Stomach (tissue), 9 donors: ENCODE results near the gene SCD. TPM values are rescaled to one million over a fixed set of nuclear protein-coding genes. Genes with fewer than 3 reads are reported as not detected.

Experiments used
- DNase-seq, 2 donors: peaks; one replicate each; pipeline versions ENCODE4 v3.0.0 to v3.0.0-alpha.2; 2013 to 2019
- H3K27ac ChIP-seq, 5 donors: fragments of 200-600 bp in 4 of 5; sonication (generic) in 4 of 5; one replicate each; pipeline ENCODE4 v1.5.1; 2013 to 2019; ENCODE audit warnings: mild to moderate bottlenecking in 1 of 5, moderate library complexity in 1 of 5
- H3K27me3 ChIP-seq, 3 donors: fragments of 200-600 bp; sonication (generic); one replicate each; pipeline ENCODE4 v1.5.1; 2017 to 2019; ENCODE audit warnings: mixed run types in 1 of 3
- H3K36me3 ChIP-seq, 4 donors: fragments of 200-600 bp; sonication (generic); 1 replicate in 3 of 4; 2 replicates in 1 of 4; pipeline ENCODE4 v1.5.1; 2016 to 2019
- H3K4me1 ChIP-seq, 4 donors: fragments of 200-600 bp; sonication (generic); one replicate each; pipeline ENCODE4 v1.5.1; 2016 to 2019
- H3K4me3 ChIP-seq, 4 donors: fragments of 200-600 bp; sonication (generic) in 3 of 4; one replicate each; pipeline ENCODE4 v1.5.1; 2016 to 2019; ENCODE audit warnings: mild to moderate bottlenecking in 1 of 4
- H3K9me3 ChIP-seq, 4 donors: fragments of 200-600 bp; sonication (generic); one replicate each; pipeline ENCODE4 v1.5.1; 2016 to 2019
- EP300 ChIP-seq: sonication (generic); formaldehyde crosslinking; IDR thresholded peaks from one replicate; pipeline ENCODE4 v1.6.1; 2017; ENCODE audit warnings: antibody characterized with exemption
- POLR2A ChIP-seq, 4 donors: fragments of 450-650 bp; IDR thresholded peaks; one replicate each; pipeline ENCODE4 v1.6.1; 2016; ENCODE audit warnings: antibody characterized with exemption in 4 of 4, control low read depth in 2 of 4, mild to moderate bottlenecking in 1 of 4, moderate library complexity in 1 of 4
- POLR2AphosphoS5 ChIP-seq, 3 donors: sonication (generic); formaldehyde crosslinking; IDR thresholded peaks; one replicate each; pipeline ENCODE4 v1.6.1; 2016; ENCODE audit warnings: antibody characterized with exemption in 3 of 3
- WGBS, 5 donors: extraction: QIAGEN DNeasy Blood & Tissue Kit in 3 of 5; methylation state at CpG; one replicate each; pipeline versions ENCODE4 v1.1.5 to v1.1.7; 2013 to 2018; 5-methylcytosine and 5-hydroxymethylcytosine counted together
- intact Hi-C: fragments of 100-400 bp; cut with DNase I; formaldehyde crosslinking; loops from one replicate; pipeline ENCODE4 v1.15.1; 2023; ENCODE audit warnings: low total_unique reads
- polyA plus RNA-seq, 3 donors: library from polyadenylated mRNA; stranded (reverse); fragments of 200-250 nt; gene quantifications; one replicate each; pipeline ENCODE4 v1.2.3, GENCODE V29; 2013
- total RNA-seq, 5 donors: library from RNA; depleted of rRNA; stranded (reverse); fragments of >200 nt; gene quantifications; one replicate each; pipeline versions ENCODE4 v1.1.0 to v1.2.3, GENCODE V29; 2014 to 2016
- TF ChIP-seq, protein P1 (sequence below), 7 experiments: fragments of 450-650 bp in 4 of 7; fragments of 200-600 bp in 3 of 7; sonication (generic) in 3 of 7; IDR thresholded peaks; one replicate each; pipeline ENCODE4 v1.5.1; 2016 to 2019; ENCODE audit warnings: antibody characterized with exemption in 7 of 7, control low read depth in 2 of 7, mild to moderate bottlenecking in 1 of 7
- donor health status: healthy with polysubstance abuse.
- donor health status: Bipolar disorder and iron deficiency.
- donor health status: healthy.

Gene SCD
- total and polyA plus RNA-seq, 8 donors = 2.3 to 36.2 (median 17.8) TPM

DNA sequence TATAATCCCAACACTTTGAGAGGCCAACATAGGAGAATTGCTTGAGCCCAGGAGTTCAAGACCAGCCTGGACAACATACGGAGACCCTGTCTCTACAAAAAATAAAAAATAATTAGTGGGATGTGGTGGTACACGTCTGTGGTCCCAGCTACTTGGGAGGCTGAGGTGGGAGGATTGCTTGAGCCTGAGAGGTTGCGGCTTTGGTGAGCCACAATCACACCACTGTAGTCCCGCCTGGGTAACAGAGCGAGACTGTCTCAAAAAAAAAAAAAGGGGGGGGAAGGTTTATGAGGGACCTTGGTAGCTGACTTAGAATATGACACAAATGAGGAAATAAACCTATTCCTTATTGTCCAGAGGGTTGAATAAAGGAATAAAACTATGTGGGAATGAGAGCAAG lies 30.8 kb downstream of the SCD start:
- H3K27ac ChIP-seq = no peak overlapping the region
- H3K27me3 ChIP-seq = no peaks in the 10 kb centered on the region
- intact Hi-C loops = no loop called here
- H3K4me3 ChIP-seq = no peak overlapping the region
- H3K4me1 ChIP-seq = peaks cover 17 to 35% (median 26%) of the 10 kb centered on the region in 4 donors
- H3K36me3 ChIP-seq = peaks cover 0 to 19% (median 17%) of the 10 kb centered on the region in 4 donors
- TF ChIP-seq, protein P1, sequence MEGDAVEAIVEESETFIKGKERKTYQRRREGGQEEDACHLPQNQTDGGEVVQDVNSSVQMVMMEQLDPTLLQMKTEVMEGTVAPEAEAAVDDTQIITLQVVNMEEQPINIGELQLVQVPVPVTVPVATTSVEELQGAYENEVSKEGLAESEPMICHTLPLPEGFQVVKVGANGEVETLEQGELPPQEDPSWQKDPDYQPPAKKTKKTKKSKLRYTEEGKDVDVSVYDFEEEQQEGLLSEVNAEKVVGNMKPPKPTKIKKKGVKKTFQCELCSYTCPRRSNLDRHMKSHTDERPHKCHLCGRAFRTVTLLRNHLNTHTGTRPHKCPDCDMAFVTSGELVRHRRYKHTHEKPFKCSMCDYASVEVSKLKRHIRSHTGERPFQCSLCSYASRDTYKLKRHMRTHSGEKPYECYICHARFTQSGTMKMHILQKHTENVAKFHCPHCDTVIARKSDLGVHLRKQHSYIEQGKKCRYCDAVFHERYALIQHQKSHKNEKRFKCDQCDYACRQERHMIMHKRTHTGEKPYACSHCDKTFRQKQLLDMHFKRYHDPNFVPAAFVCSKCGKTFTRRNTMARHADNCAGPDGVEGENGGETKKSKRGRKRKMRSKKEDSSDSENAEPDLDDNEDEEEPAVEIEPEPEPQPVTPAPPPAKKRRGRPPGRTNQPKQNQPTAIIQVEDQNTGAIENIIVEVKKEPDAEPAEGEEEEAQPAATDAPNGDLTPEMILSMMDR (IDR thresholded peaks at IDR 0.05) = no peak
- TF ChIP-seq POLR2AphosphoS5 (IDR thresholded peaks at IDR 0.05) (no peak), EP300 (no peak), POLR2A (IDR thresholded peaks at IDR 0.05) (no peak)
- WGBS, 5 donors = 79 to 90% (median 87%) methylated on average over 5 of the region's 5 CpGs
- no peaks in the 10 kb centered on the region for H3K9me3 ChIP-seq
- DNase-seq = no peak

DNA sequence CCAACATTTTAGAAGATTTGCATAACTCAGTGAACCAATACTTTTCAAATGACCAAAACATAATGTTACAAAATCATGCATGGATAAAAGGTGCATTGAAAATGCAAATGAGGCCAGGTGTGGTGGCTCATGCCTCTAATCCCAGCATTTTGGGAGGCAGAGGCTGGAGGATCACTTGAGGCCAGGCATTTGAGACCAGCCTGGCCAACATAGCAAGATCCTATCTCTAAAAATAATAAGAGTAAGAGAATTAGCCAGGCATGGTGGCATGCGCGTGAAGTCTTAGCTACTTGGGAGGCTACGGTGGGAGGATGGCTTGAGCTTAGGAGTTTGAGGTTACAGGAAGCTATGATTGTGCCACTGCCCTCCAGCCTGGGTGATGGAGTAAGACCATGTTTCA lies 33.4 kb downstream of the SCD start:
- no peak for DNase-seq
- H3K4me1 ChIP-seq = peaks cover 0 to 19% (median 9%) of the 10 kb centered on the region in 4 donors
- 87 to 98% (median 97%) methylated on average over 3 of the region's 3 CpGs for WGBS, 5 donors
- no peak overlapping the region for H3K4me3 ChIP-seq
- no peaks in the 10 kb centered on the region for H3K27me3 ChIP-seq
- no peaks in the 10 kb centered on the region for H3K9me3 ChIP-seq
- TF ChIP-seq, protein P1 (IDR thresholded peaks at IDR 0.05) = no peak
- no peak for TF ChIP-seq EP300
- intact Hi-C loops = no loop called here
- H3K27ac ChIP-seq = no peak overlapping the region
- H3K36me3 ChIP-seq = peaks cover 0 to 37% (median 18%) of the 10 kb centered on the region in 4 donors

DNA sequence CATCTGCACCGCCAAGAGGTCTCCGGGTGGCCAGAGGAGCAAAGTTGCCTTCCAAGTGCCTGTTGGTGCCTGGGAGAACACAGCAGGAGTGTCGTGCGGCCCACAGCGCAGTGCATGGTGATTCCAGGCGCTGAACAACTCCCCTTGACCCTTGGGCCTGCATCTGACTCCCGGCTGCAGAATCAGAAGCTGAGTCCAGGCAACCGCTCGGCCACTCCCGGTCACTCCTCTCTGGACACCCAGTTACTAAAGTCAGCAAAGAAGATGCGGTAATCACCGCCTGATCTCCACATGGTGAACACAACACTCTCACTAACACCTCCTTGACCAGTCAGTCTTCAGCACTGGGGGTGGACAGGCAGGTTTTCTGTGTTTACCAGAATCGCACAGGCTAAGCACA lies 35.5 kb downstream of the SCD start:
- Histone ChIP-seq H3K9me3 (no peaks in the 10 kb centered on the region), H3K36me3 (peaks cover 0 to 58% (median 18%) of the 10 kb centered on the region in 4 donors), H3K27ac (no peak overlapping the region), H3K4me3 (no peak overlapping the region), H3K4me1 (peaks cover 0 to 7% (median 2%) of the 10 kb centered on the region in 4 donors), H3K27me3 (no peaks in the 10 kb centered on the region)
- intact Hi-C loops = no loop called here
- DNase-seq = no peak
- 91 to 95% (median 91%) methylated on average over 13 of the region's 13 CpGs for WGBS, 5 donors
- TF ChIP-seq POLR2A (IDR thresholded peaks at IDR 0.05) (no peak), POLR2AphosphoS5 (IDR thresholded peaks at IDR 0.05) (no peak), EP300 (no peak)
- TF ChIP-seq, protein P1 (IDR thresholded peaks at IDR 0.05) = no peak

DNA sequence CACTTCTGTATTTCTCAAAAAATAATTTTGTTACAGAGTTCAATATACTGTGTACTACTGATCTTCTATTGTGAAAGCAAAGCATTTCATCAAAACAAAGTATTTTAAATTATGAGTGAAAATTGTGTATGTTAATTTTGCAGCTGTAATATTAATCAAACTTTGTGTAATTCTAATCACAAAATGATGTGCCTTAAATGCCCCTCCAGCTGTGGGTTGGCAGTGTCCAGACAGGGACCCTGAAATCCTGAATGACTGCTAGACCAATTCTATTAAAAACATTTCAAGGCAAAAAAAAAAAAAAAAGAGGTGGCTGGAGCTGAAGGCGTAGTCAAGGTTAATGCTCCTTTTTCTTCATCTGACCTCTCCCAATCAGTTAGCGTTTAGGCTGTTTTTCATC lies 36.2 kb downstream of the SCD start:
- Histone ChIP-seq H3K4me3 (no peak overlapping the region), H3K9me3 (no peaks in the 10 kb centered on the region), H3K4me1 (peaks cover 0 to 7% (median 2%) of the 10 kb centered on the region in 4 donors), H3K36me3 (peaks cover 0 to 65% (median 18%) of the 10 kb centered on the region in 4 donors), H3K27me3 (no peaks in the 10 kb centered on the region), H3K27ac (no peak overlapping the region)
- 73 to 84% (median 75%) methylated on average over 2 of the region's 2 CpGs for WGBS, 5 donors
- no peak for TF ChIP-seq POLR2A (IDR thresholded peaks at IDR 0.05)
- TF ChIP-seq POLR2AphosphoS5 (IDR thresholded peaks at IDR 0.05) = no peak
- TF ChIP-seq EP300 = no peak
- TF ChIP-seq, protein P1 (IDR thresholded peaks at IDR 0.05) = no peak
- intact Hi-C loops = no loop called here
- DNase-seq = no peak
